Mucosa of descending colon (tissue), 3 donors: ENCODE data around the gene HOMER1. TPM values are rescaled to one million over a fixed set of nuclear protein-coding genes. Genes with fewer than 3 reads are reported as not detected.

Experiments
- ATAC-seq: fragments of 200-7000 bp; cut with Tn5 transposase; one replicate; pipeline ENCODE4 v1.9.1; 2020; ENCODE audit warnings: mild to moderate bottlenecking, moderate library complexity
- DNase-seq, 3 donors: peaks; one replicate each; pipeline ENCODE4 v3.0.0-alpha.2; 2020
- H3K36me3 ChIP-seq: fragments of 200-600 bp; one replicate; pipeline ENCODE4 v1.8.0; 2021; ENCODE audit warnings: low read depth, mild to moderate bottlenecking
- H3K4me1 ChIP-seq: fragments of 200-600 bp; one replicate; pipeline ENCODE4 v1.8.0; 2021; ENCODE audit warnings: low read depth, mild to moderate bottlenecking
- H3K4me3 ChIP-seq: fragments of 200-600 bp; one replicate; pipeline ENCODE4 v1.8.0; 2021; ENCODE audit warnings: mild to moderate bottlenecking
- H3K9me3 ChIP-seq: fragments of 200-600 bp; one replicate; pipeline ENCODE4 v1.8.0; 2021; ENCODE audit warnings: mild to moderate bottlenecking
- intact Hi-C, 2 donors: fragments of 100-400 bp; cut with DNase I in 1 of 2; cut with micrococcal nuclease in 1 of 2; formaldehyde crosslinking; loops; one replicate each; pipeline versions ENCODE4 v1.11.0 to v1.11.1; 2022; cut with DNase I, micrococcal nuclease
- total RNA-seq, 3 donors: library from RNA; stranded (reverse); fragmentation: NEBNext Ultra II Directional in 2 of 3; extraction: Animal tissue kit (Norgen Biotek cat#: 25700) in 2 of 3; gene quantifications; one replicate each; pipeline versions ENCODE4 v1.2.1 to v1.2.4, GENCODE V29; 2021 to 2023
- TF ChIP-seq, protein P1 (sequence below): fragments of 200-600 bp; IDR thresholded peaks from one replicate; pipeline ENCODE4 v1.8.0; 2022; ENCODE audit warnings: antibody characterized with exemption, mild to moderate bottlenecking
- donor health status: DM: no; HTN: no; CAD: no; lungs with moderate emphysema.
- donor health status: DM: no; HTN: no; CAD: no.
- donor health status: DM: no; HTN: yes; CAD: no.

The HOMER1 gene
- total RNA-seq, 3 donors from 2014 or later = 1.1 to 7.4 (median 2.2) TPM

DNA sequence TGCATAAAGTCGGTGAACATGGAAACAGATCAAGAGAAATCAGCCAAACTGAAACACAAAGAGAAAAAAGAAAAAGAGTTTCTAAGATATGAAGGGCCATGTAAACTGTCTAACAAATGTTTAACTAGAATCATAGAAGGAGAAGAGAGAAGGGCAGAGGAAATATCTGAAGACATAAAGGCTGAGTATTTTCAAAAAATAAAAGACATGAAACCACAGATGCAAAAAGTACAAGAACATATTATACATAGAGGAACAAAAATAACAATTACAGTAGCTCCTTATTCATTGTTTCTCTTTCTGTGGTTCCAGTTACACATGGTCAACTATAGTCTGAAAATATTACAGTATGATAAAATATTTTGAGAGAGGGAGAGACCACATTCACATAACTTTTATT is 106.3 kb downstream of the HOMER1 start:
- Histone ChIP-seq H3K9me3 (peaks cover 10% of the 10 kb centered on the region), H3K36me3 (no peaks in the 10 kb centered on the region), H3K4me3 (no peak overlapping the region), H3K4me1 (no peaks in the 10 kb centered on the region)
- ATAC-seq (no peak), DNase-seq (no peak)
- intact Hi-C loops = no loop called here
- TF ChIP-seq, protein P1, sequence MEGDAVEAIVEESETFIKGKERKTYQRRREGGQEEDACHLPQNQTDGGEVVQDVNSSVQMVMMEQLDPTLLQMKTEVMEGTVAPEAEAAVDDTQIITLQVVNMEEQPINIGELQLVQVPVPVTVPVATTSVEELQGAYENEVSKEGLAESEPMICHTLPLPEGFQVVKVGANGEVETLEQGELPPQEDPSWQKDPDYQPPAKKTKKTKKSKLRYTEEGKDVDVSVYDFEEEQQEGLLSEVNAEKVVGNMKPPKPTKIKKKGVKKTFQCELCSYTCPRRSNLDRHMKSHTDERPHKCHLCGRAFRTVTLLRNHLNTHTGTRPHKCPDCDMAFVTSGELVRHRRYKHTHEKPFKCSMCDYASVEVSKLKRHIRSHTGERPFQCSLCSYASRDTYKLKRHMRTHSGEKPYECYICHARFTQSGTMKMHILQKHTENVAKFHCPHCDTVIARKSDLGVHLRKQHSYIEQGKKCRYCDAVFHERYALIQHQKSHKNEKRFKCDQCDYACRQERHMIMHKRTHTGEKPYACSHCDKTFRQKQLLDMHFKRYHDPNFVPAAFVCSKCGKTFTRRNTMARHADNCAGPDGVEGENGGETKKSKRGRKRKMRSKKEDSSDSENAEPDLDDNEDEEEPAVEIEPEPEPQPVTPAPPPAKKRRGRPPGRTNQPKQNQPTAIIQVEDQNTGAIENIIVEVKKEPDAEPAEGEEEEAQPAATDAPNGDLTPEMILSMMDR = no peak

DNA sequence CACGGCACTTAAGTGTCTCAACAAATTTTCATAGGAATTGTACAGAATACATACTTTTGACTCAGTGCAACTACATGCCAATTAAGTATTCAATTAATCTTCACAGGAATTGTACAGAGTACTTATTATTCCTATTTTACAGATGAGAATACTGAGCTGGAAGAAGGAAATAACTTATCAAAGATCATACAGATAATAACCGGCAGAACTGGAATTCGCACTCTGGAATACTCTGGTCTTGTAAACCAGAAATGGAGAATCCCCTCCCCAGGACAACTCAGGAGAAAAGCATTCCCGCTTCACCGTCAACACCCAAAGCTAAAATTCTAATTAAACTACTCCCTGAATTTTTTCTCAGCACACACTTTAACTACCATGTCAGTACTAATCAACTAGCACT is 112.7 kb downstream of the HOMER1 start:
- Histone ChIP-seq H3K36me3 (no peaks in the 10 kb centered on the region), H3K4me1 (no peaks in the 10 kb centered on the region), H3K4me3 (no peak overlapping the region), H3K9me3 (no peaks in the 10 kb centered on the region)
- DNase-seq = no peak
- TF ChIP-seq, protein P1 = no peak
- no peak for ATAC-seq
- intact Hi-C loops = no loop called here

- ATAC-seq (no peak), DNase-seq (no peak)
- H3K36me3 ChIP-seq = no peaks in the 10 kb centered on the region
- no peak overlapping the region for H3K4me3 ChIP-seq
- TF ChIP-seq, protein P1 = no peak
- H3K4me1 ChIP-seq = no peaks in the 10 kb centered on the region
- H3K9me3 ChIP-seq = no peaks in the 10 kb centered on the region
- intact Hi-C loops = no loop called here
These were observed 114.9 kb downstream of the HOMER1 start for GRCh38 chr5:79399046-79399445.

DNA sequence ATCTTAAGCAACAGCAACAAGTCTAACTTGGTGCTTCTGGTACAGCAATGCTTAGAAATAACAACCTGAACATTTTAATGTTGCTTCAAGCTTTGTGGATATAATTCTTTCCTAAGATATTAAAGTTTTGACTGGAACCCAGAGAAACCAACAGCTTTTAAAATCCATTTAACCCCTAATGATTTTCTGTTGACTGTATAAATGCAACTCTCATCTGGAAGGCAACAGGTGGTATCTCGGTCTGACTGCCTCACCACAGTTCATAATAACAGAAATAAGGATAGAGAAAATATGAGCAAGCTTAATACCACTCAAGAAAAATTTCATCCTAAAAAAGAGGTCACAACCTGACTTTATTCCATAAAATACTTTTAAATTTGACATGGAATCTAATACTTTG is 116.9 kb downstream of the HOMER1 start:
- no peaks in the 10 kb centered on the region for H3K9me3 ChIP-seq
- intact Hi-C loops = no loop called here
- no peaks in the 10 kb centered on the region for H3K36me3 ChIP-seq
- TF ChIP-seq, protein P1 = no peak
- DNase-seq (no peak), ATAC-seq (no peak)
- H3K4me3 ChIP-seq = no peak overlapping the region
- no peaks in the 10 kb centered on the region for H3K4me1 ChIP-seq

- DNase-seq = no peak
- no peak for ATAC-seq
These were observed 117.7 kb downstream of the HOMER1 start for GRCh38 chr5:79396265-79396664.

More at GRCh38 chr5:79396265-79396664, 117.7 kb downstream of the HOMER1 start:
- TF ChIP-seq, protein P1 = no peak
- intact Hi-C loops = no loop called here
- no peaks in the 10 kb centered on the region for H3K4me1 ChIP-seq
- no peak overlapping the region for H3K4me3 ChIP-seq
- H3K36me3 ChIP-seq = no peaks in the 10 kb centered on the region
- H3K9me3 ChIP-seq = no peaks in the 10 kb centered on the region
